HFFc6 (cell line): ENCODE measurements around the gene SEPTIN6. TPM values are rescaled to one million over a fixed set of nuclear protein-coding genes. Genes with fewer than 3 reads are reported as not detected.
A peak's percentile ranks its signal among the peaks of the same experiment; 100 is the strongest.

Experiments
- DNase-seq: peaks from one replicate; pipeline ENCODE4 v3.0.0-alpha.2; 2018
- H3K27ac Mint-ChIP-seq: 2 replicates; pipeline ENCODE4 v1.8.0; 2020; ENCODE audit warnings: mild to moderate bottlenecking, mixed read lengths
- H3K27me3 Mint-ChIP-seq: 2 replicates; pipeline ENCODE4 v1.8.0; 2021; ENCODE audit warnings: mild to moderate bottlenecking, moderate library complexity, mixed read lengths; ENCODE audit not compliant: insufficient read depth
- H3K36me3 Mint-ChIP-seq: 2 replicates; pipeline ENCODE4 v1.8.0; 2021; ENCODE audit warnings: low read depth, mixed read lengths
- H3K4me1 Mint-ChIP-seq: 2 replicates; pipeline ENCODE4 v1.8.0; 2020; ENCODE audit warnings: low read depth, mixed read lengths
- H3K4me3 Mint-ChIP-seq: 2 replicates; pipeline ENCODE4 v1.8.0; 2020; ENCODE audit warnings: mild to moderate bottlenecking, moderate library complexity, mixed read lengths
- H3K9me3 Mint-ChIP-seq: 2 replicates; pipeline ENCODE4 v1.8.0; 2020; ENCODE audit warnings: mild to moderate bottlenecking, mixed read lengths
- CTCF ChIP-seq: fragments of 200-600 bp; sonication (generic); IDR thresholded peaks from 2 replicates; pipeline ENCODE4 v1.5.0; 2021; ENCODE audit warnings: antibody characterized with exemption, mild to moderate bottlenecking
- total RNA-seq, 6 experiments: library from RNA; stranded (reverse); fragmentation: NEBNext Ultra II Directional; extraction: Animal tissue kit (Norgen Biotek cat#: 25700); gene quantifications; 2 replicates in 1 of 6; 3 replicates in 5 of 6; pipeline ENCODE4 v1.2.3, GENCODE V29; 2021

The SEPTIN6 gene
- total RNA-seq, 6 experiments from 2014 or later: 17.2 to 19.5 (median 18.5) TPM

- Mint-ChIP-seq H3K27me3 (no peaks in the 10 kb centered on the region; the same call in none of the 2 replicates), H3K4me1 (peaks cover 8% of the 10 kb centered on the region), H3K36me3 (no peaks in the 10 kb centered on the region), H3K4me3 (no peak overlapping the region), H3K9me3 (no peaks in the 10 kb centered on the region), H3K27ac (no peak overlapping the region)
- no peak for DNase-seq
- TF ChIP-seq CTCF: no peak
These were observed 16.7 kb upstream of the SEPTIN6 start for GRCh38 chrX:119709630-119710029.

- Mint-ChIP-seq H3K4me1 (peaks cover 8% of the 10 kb centered on the region), H3K9me3 (no peaks in the 10 kb centered on the region), H3K36me3 (no peaks in the 10 kb centered on the region), H3K27me3 (peaks cover 4% of the 10 kb centered on the region), H3K4me3 (no peak overlapping the region), H3K27ac (no peak overlapping the region)
- peak; percentile 20 for DNase-seq
- TF ChIP-seq CTCF: no peak
These were observed 16.0 kb upstream of the SEPTIN6 start for GRCh38 chrX:119708936-119709335.

GRCh38 chrX:119706616-119707015 lies 13.6 kb upstream of the SEPTIN6 start:
- H3K9me3 Mint-ChIP-seq: no peaks in the 10 kb centered on the region
- TF ChIP-seq CTCF: no peak
- peaks cover 8% of the 10 kb centered on the region for H3K27me3 Mint-ChIP-seq
- no peak for DNase-seq
- H3K4me3 Mint-ChIP-seq: no peak overlapping the region
- peaks cover 8% of the 10 kb centered on the region for H3K4me1 Mint-ChIP-seq
- no peaks in the 10 kb centered on the region for H3K36me3 Mint-ChIP-seq
- H3K27ac Mint-ChIP-seq: no peak overlapping the region

GRCh38 chrX:119698845-119699244 lies 5.9 kb upstream of the SEPTIN6 start:
- H3K27me3 Mint-ChIP-seq: peaks cover 4% of the 10 kb centered on the region; the same call in 1 of the 2 replicates
- H3K36me3 Mint-ChIP-seq: no peaks in the 10 kb centered on the region
- peak overlapping the region; percentile 26; the same call in 1 of the 2 replicates for H3K27ac Mint-ChIP-seq
- H3K4me3 Mint-ChIP-seq: no peak overlapping the region; the same call in 1 of the 2 replicates
- peak; percentile 70 for TF ChIP-seq CTCF
- peaks cover 8% of the 10 kb centered on the region for H3K4me1 Mint-ChIP-seq
- peak; percentile 61 for DNase-seq
- H3K9me3 Mint-ChIP-seq: no peaks in the 10 kb centered on the region

GRCh38 chrX:119696251-119696890 lies 3.4 kb upstream of the SEPTIN6 start:
- Mint-ChIP-seq H3K36me3 (no peaks in the 10 kb centered on the region), H3K27ac (no peak overlapping the region), H3K27me3 (no peaks in the 10 kb centered on the region), H3K4me3 (no peak overlapping the region), H3K9me3 (no peaks in the 10 kb centered on the region), H3K4me1 (peaks cover 13% of the 10 kb centered on the region)
- TF ChIP-seq CTCF: no peak
- no peak for DNase-seq
